Ecto neural progenitor cell (in vitro differentiated cells): Measurements from ENCODE around the gene SVEP1.
"Not testable (repeated sequence)": the region's sequence is repeated elsewhere in the genome, so short reads cannot be mapped to it uniquely, and the experiment has no call there.

Experiments used
- DNase-seq: peaks from one replicate; pipeline ENCODE4 v3.0.0-alpha.2; 2018; ENCODE audit warnings: low spot score

The SVEP1 gene

DNA sequence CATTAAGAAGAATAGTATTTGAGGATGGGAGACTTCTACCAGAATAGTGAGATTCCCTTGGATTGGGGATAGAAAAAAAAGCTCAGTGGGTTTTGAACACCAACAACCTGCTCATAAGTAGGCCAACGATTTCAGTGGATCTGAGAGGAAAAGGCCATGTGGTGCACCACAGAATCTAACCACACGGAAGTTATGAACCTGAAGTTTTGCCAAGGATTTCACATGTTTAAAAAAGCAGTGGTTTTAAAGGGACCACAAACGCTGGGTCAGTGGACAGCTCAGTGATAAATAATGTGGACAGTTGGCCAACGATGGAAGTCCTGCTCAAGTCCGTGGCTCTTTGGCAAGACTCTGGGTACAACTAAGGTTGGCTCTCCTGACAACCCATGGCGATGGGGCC lies 134.6 kb downstream of the SVEP1 start:
- DNase-seq = no peak

DNA sequence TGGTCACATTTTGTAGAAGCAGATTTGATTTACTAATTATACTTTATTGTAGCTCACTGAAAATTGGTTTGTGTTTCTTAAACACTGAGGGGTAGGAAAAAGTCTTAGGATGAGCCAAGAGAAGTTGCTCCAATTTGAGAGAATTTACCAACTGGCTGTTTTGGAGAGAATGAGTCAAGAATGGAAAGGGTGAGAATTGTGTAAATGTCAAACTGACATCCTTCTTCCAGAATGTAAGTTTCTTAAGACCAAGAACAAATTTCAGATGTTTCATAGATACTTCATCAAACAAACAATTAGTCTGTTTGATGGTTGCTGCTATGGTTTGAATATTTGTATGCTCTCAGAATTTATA lies 135.7 kb downstream of the SVEP1 start:
- no peak for DNase-seq

DNA sequence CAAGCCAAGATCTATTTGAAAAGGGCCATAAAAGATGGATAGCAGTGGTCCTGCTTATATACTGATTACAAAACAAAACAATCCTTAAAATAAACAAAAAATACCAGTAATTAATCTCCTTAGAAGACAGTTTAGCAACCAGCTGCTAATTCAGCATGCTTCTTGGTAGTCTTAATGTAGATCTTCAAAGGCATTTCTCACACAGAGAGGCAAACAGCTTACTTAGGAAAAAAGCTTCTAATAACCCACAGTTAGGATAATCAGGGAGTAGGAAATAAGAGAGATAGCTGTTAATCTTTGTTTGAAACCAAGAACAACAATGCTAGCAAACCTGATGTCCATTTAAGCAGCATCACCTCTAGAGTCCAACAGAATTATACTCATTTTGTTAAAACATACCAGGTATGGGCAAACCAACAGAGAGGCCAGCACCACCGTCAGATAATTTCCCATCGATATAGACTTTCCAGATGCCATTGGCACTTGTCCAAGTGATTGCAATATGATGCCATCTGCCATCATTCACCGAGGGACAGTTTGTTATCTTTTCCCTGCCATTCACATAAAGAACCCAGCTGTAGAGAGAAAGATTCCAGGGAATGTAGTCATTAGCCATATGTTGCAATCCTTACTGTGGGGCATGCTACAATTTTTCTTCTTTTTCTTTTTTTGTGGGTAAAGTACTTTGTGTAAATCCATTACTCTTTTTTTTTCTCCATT lies 136.2 kb downstream of the SVEP1 start:
- no peak for DNase-seq

DNA sequence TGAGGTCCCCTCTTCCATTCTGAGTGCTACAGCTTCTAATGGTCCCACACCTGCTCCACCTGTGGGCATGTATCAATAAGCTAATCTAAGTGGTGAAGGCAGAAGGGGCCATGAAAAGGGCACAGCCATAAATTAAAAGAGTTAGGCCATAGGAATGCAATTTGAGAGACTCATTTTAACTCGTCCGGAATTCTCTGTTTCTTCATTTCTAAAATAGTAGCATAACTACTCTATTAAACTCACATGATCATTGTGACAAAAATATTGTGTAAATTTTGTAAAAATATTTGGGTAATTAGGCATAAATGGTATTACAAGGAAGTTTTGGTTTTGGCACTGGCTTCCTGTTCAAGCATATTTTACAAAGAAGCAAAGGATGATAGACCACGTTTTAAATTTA lies 138.7 kb downstream of the SVEP1 start:
- DNase-seq = no peak

DNA sequence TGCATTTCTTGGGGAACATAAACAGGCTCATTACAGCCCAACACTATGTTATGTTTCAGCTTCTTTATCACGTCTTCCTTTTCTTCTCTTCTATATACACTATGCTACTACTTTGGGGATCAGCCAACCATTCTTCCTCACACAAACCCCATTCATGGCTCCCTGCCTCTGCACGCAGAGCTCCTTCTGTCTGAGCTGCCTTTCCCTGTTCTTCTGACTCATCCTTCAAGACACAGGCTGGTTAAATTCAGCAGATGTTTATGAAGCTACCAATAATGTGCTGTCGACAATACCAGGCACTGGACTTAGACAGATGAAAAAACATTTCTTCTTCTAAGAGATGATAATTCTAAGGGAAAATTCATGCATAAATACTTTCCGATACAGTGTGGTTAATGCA lies 139.4 kb downstream of the SVEP1 start:
- no peak for DNase-seq

DNA sequence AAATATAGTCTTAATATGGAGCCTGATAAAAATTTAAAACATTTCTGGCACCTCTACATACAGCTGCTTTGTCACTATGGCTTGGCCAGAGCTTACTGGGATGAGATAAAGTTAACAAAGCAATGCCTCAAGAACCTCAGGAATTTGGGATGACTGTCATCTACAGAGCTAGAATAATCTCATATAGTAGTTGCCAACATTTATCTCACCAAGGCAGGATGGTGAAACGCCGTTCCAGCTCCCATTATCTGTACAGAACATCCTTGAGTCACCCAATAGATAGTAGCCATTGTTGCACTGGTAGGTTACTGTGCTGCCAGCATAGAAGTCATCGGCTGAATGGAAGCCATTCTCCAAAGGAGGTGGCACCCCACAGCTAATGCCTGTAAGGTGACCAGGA lies 147.3 kb downstream of the SVEP1 start:
- DNase-seq = no peak

DNA sequence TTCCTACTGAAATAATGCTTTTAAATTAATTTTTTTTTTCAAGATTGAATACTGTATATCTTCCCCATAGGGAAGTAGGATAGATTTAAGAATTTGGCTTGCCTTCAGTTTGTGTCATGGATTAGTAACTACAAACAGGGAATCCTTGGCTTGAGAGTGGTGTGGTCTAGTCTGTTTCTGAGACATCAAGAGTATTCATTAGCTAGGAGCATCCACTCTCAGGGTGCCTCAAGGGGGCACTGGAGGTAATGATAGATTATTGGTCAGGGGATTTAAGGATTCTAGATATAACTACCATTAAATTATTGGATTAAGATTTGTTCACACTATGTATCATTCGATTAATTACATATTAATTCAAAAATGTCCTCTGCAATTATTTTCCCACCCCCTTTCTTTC lies 150.1 kb downstream of the SVEP1 start:
- DNase-seq = no peak

DNA sequence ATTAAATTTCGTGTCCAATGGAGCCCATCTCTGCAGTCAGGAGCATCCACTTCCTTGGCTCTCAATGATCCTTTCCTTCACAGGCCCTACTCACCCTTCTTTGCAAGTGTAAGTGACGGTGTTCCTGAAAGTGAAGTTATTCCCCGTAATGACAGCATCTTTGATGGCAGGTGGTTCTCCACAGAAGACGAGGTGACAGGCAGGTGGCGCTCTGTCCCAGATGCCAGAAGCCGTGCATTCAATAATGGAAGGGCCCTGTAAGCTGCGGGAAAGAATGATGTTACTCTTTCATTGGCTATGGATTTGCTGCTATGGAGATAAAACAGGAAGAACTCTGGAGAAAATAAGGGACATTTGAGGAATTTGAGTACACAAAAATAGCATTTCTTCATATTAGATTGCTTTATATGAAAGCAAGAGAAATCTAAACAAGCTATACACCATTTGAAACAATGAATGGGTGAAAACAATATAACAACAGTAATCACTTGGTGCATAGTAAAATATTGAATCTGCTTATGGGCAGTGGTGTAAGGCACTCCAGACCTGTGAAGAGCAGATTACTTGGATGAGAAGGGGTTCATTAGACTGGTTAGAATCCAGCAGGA lies 151.9 kb downstream of the SVEP1 start:
- peak; percentile 61 for DNase-seq

DNA sequence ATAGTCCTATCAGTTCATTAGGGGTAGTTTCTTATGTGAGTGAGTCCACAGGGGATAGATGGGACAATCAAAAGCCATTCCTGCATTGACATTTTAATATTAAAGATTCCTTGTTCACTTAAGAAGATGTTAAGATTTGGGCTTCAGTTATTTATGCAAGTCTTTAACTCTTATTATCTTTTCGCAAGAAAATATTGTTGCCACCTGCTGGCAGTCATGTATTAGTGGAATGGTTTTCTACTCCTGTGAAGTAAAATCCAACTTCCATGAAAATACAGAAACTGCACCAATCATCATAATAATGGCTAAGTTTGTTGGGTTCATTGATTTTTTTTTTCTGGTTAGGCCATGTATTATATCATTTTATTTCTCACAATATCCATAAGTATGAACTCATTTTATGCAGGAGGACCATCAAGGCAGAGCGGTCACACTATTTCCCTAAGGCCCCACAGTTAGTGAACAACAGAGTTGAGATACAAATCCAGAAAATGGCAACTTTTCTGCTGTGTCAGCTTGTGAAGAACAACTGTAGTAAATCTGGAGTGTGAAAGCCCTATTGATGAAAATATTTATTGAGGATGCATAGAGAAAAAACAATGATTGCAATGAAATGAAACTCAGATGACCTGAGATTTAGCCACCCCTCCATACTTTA lies 153.4 kb downstream of the SVEP1 start:
- DNase-seq = no peak

DNA sequence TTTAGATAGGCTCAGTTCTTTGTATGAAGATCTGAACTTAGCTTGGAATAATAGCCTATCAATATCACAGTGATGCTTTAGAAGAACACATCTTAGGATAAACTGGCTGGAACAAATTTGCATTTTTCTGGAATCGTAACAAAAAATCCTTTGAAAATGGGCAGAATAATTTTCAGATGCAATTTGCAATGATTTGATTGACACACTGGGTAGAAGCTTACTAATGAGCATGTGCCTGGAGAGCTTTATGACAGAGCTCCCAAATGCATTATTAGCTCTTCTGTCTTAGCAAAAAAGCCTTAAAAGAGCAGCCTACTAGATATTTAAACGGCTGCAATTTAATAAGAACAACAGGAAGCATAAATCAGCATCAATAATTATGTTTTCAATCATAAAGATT lies 165.1 kb downstream of the SVEP1 start:
- no peak for DNase-seq

DNA sequence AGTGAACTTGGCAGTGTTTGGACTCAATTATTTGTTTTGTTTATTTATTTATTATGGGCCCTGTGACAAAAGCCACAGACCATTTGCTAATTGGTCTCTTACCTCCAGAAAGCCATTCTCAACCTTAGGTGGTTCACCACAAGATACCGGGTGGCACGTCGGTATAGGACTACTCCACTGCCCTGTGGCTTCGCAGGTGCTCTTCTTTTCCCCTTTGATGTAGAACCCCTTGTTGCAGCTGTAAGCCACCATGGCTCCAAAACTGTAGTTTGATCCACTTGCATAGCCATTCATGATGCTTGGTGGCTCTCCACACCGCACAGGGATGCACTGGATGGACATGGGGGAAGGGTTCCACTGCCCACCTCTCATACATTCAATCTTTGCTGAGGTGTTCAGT lies 168.6 kb downstream of the SVEP1 start:
- DNase-seq = no peak

DNA sequence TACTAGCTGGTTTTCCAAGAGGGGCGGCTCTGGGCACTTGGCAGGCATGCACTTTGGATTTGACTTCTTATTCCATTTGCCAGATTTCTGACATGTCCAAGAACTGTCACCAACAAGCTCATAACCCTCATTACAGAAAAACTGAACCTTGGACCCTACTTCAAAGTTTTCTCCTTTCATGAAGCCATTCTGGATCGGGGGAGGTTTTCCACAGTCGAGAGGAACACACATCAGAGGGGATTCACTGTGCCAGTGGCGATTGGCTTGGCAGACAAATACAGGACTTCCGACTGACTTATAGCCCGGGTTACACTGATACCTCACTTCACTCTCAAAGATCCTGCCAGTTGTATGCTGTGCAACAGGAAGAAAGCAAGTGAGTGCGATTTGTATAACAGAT lies 170.9 kb downstream of the SVEP1 start:
- no peak for DNase-seq

DNA sequence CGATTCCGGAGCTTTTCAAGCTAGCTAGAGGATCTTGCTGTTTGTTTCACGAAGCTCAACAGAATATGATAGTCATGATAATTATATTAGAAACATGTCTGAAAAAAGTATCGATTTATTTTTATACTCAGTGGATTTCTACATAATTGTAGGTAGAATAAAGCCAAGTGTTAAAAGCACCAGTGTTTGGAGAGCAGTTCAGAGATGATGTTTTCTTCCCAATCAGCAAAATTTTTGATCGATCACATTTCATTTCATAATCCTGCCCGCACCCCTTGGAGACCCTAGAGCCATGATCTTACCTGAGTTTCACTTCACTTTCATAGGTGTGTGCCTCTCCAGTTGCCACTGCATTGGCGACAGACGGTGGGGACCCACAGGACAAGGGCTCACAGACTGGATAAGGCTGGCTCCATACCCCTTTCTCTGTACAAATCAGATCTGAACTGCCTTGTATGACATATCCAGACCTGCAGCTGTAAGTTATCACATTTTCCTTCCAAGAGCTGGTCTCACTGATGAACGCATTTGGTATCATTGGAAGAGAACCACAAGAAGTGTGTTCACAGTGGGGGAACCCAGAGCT lies 173.6 kb downstream of the SVEP1 start:
- no peak for DNase-seq

DNA sequence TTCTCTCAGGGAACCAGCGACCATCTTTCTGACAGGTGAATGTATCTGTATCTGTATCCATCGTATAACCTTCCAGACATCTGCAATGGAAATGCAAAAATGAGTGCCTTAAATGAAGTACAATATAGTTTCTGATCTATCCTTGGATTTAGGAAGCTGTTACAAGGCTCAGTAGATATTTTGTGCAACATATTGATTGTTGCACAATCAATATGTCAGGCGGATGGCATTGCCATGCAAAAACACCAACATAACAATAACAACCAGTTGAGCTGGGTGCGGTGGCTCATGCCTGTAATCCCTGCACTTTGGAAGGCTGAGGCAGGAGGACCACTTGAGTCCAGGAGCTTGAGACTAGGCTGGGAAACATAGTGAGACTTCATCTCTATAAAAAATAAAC lies 175.1 kb downstream of the SVEP1 start:
- no peak for DNase-seq

DNA sequence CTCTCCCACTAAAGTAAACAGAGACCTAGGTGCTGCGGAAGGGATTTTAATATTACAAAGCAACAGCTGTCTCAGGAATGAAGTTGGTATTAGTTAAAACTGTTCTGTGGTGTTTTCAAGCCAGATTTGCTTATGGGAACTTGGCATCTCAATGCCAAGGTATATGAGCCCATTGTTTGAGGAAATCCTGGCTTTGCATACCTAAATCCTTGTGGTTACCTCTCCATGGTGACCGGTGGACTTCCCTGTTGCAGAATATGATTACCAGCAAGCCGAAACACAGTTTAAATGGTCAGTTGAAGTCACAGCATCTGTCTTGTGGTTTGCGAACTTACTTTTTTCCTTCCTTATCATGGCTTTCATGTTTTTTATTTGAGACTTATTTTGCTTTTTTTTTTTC lies 179.6 kb downstream of the SVEP1 start:
- no peak for DNase-seq

DNA sequence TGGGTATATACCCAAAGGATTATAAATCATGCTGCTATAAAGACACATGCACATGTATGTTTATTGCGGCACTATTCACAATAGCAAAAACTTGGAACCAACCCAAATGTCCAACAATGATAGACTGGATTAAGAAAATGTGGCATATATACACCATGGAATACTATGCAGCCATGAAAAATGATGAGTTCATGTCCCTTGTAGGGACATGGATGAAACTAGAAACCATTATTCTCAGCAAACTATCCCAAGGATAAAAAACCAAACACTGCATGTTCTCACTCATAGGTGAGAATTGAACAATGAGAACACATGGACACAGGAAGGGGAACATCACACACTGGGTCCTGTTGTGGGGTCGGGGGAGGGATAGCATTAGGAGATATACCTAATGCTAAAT lies 180.5 kb downstream of the SVEP1 start:
- DNase-seq = not testable (repeated sequence)

DNA sequence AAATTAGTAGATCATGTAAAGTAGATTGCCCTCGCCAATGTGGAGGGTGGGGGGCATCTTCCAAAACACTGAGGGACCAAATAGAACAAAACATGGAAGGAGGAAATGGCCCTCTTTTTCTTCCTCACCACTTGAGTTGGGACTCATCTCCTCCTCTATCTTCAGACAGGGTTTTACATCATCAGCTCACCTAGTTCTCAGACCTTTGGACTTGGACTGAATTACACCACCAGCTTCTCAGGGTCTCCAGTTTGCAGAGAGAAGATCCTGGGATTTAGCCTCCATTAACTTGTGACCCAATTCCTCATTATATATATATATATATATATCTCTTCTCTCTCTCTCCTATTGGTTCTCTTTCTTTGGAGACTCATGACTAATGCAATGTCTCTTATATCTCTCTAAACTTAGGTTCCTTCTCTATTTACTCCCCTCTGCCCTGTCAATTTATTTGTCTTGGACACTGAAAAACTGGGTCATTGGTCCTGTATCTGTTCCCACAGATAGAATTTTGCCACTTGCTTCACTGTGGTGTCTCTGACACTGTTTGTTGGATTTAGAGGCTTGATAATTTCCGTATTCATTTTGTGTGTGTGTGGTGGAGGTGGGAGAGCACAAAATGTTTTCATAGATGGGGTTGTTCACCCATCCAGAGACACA lies 187.6 kb downstream of the SVEP1 start:
- DNase-seq = no peak

DNA sequence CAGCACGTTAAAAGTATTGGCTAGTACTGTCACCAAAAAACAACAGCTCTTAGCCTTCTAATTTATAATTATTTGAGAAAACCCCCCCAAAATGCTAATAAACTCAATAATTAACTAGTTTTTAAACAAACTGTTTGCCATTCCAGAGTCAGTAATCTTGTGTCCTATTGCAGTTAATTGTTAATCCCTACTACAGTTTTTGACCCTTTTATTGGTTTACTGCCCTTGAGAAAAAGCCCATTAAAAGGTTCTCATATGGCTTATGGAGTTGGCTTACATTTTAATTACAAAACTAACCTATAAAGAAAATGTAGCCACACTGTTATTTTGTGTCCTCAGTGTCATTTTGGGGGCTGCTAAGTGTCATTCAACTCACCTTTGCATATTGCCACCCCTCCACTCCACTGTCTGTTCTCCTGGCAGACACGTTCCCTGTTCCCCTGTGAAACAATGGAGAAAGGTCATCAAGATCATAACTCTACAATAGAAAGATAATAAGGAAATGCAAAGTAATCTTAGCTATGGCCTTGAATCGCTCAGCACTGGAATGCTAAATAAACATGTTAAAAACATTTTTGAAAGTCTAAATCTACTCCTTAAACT lies 190.3 kb downstream of the SVEP1 start:
- DNase-seq = no peak

DNA sequence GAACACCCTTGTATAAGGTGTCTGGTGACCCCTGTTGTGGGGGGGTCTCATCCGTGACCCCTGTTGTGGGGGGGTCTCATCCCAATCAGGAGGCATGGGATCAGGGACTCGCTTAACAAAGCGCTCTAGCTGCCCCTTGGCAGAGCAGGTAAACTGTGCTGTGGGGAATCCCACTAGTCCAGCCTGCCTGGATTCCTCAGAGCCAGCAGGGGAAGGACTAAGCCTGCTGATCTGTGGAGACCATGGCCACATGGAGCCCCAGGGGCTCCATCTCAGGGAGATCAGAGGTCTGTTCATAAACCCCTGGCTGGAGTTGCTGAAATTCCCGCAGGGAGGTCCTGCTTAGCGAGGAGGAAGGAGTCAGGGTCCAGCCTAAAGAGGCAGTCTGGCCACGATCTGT lies 196.1 kb downstream of the SVEP1 start:
- DNase-seq = no peak

DNA sequence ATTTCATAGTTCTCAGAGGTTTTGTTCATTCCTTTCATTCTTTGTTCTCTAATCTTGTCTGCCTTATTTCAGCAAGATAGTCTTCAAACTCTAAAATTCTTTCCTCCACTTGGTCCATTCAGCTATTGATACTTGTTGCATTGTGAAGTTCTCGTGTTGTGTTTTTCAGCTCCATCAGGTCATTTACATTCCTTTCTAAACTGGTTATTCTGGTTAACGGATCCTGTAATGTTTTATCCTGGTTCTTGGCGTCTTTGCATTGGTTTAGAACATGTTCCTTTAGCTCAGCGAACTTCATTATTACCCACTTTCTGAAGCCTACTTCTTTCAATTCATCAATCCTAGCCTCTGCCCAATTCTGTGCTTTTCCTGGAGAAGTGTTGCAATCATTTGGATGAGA lies 196.8 kb downstream of the SVEP1 start:
- no peak for DNase-seq

DNA sequence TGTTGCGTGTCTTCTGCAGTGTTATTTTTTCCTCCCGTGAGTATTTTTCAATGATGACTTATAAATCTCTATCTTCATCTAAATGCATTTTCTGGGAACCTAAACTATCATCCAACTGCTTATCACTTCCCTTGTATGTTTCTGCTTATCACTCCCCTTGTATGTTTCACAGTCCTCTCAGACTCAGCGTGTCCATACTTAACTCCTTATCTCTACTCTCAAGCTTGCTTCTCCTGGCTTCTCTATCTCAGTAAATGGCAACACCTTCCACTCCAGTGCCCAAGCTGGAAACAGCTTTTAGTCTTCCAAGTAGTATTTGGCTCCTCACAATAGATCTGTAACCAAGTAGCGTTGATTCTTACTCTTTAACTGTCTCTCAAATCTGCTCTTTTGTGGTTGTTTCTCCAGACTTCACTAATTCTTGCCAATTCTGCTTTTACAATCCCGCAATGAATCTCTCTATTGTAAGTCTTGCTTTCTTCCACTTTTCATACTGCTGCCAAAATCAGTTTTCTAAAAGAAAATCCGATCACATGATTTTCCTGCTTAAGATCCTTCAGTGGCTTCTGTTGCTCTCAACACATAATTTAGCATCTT lies 208.0 kb downstream of the SVEP1 start:
- DNase-seq = no peak

DNA sequence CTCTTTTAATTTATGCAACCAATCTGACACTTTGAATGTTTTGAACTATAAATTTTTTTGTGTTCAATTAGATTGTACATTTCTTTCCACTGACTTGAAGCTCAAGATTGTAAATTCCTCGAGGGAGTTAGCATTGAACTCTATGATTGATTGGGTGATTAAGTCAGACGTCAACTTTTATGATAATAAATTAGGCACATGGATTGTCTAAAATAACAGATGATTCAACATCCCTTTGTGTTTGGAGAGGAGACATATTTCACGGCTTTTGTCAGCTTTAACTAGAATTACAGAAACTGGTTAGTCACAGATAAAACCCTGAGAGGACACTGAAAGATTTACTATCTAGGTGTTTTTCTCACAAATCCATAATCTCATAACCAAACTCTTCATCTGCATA lies 209.2 kb downstream of the SVEP1 start:
- DNase-seq = no peak
